WTC11 (cell line): Measurements from ENCODE around the gene TRIM2.

ENCODE experiments used
- ATF1 ChIP-seq: sonication (generic); formaldehyde crosslinking; IDR thresholded peaks from 2 replicates; pipeline ENCODE4 v1.8.1; 2023; ENCODE audit warnings: mild to moderate bottlenecking, moderate library complexity, missing genetic modification reagents
- HMGA2 ChIP-seq: fragments of 250-450 bp; sonication (Bioruptor Pico); IDR thresholded peaks from 2 replicates; pipeline ENCODE4 v1.4.0; 2021; ENCODE audit warnings: mild to moderate bottlenecking, moderate library complexity
- MLX ChIP-seq: sonication (generic); formaldehyde crosslinking; IDR thresholded peaks from 2 replicates; pipeline ENCODE4 v1.8.1; 2023; ENCODE audit warnings: mild to moderate bottlenecking, missing genetic modification reagents, moderate library complexity
- NFATC4 ChIP-seq: fragments of 250-450 bp; sonication (Bioruptor Pico); IDR thresholded peaks from 2 replicates; pipeline ENCODE4 v1.9.0; 2021; ENCODE audit warnings: mild to moderate bottlenecking
- PREB ChIP-seq: sonication (generic); formaldehyde crosslinking; IDR thresholded peaks from 2 replicates; pipeline ENCODE4 v1.8.1; 2022; ENCODE audit warnings: mild to moderate bottlenecking, missing genetic modification reagents, moderate library complexity, borderline replicate concordance
- TEAD1 ChIP-seq: sonication (generic); formaldehyde crosslinking; IDR thresholded peaks from 2 replicates; pipeline ENCODE4 v1.8.0; 2022; ENCODE audit warnings: mild to moderate bottlenecking, missing genetic modification reagents
- USF2 ChIP-seq: sonication (generic); formaldehyde crosslinking; IDR thresholded peaks from 2 replicates; pipeline ENCODE4 v1.8.1; 2023; ENCODE audit warnings: mild to moderate bottlenecking, missing genetic modification reagents, moderate library complexity
- ZNF219 ChIP-seq: sonication (generic); formaldehyde crosslinking; IDR thresholded peaks from 2 replicates; pipeline ENCODE4 v1.8.0; 2023; ENCODE audit warnings: missing genetic modification reagents, mild to moderate bottlenecking, borderline replicate concordance
- TF ChIP-seq, protein P1 (sequence below): fragments of 200-600 bp; IDR thresholded peaks from 2 replicates; pipeline ENCODE4 v1.8.0; 2022; ENCODE audit warnings: antibody characterized with exemption

- TF ChIP-seq, protein P1, sequence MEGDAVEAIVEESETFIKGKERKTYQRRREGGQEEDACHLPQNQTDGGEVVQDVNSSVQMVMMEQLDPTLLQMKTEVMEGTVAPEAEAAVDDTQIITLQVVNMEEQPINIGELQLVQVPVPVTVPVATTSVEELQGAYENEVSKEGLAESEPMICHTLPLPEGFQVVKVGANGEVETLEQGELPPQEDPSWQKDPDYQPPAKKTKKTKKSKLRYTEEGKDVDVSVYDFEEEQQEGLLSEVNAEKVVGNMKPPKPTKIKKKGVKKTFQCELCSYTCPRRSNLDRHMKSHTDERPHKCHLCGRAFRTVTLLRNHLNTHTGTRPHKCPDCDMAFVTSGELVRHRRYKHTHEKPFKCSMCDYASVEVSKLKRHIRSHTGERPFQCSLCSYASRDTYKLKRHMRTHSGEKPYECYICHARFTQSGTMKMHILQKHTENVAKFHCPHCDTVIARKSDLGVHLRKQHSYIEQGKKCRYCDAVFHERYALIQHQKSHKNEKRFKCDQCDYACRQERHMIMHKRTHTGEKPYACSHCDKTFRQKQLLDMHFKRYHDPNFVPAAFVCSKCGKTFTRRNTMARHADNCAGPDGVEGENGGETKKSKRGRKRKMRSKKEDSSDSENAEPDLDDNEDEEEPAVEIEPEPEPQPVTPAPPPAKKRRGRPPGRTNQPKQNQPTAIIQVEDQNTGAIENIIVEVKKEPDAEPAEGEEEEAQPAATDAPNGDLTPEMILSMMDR: no peak
- TF ChIP-seq NFATC4 (CRISPR knock-in tag): no peak
- TF ChIP-seq TEAD1: no peak
- no peak for TF ChIP-seq USF2
- TF ChIP-seq HMGA2 (CRISPR knock-in tag): no peak
- TF ChIP-seq ATF1 (CRISPR knock-in tag): no peak
- no peak for TF ChIP-seq MLX (CRISPR knock-in tag)
- no peak for TF ChIP-seq PREB (CRISPR knock-in tag)
- TF ChIP-seq ZNF219 (CRISPR knock-in tag): no peak
These were observed 45.2 kb upstream of the TRIM2 start for GRCh38 chr4:153159016-153159415.
